NCI-H226 (cell line): ENCODE measurements around the gene SLC25A33.
"Not testable (repeated sequence)": the region's sequence is repeated elsewhere in the genome, so short reads cannot be mapped to it uniquely, and the experiment has no call there.

ENCODE experiments used
- DNase-seq: peaks from one replicate; pipeline ENCODE4 v3.0.0-alpha.2; 2015

SLC25A33 gene

DNA sequence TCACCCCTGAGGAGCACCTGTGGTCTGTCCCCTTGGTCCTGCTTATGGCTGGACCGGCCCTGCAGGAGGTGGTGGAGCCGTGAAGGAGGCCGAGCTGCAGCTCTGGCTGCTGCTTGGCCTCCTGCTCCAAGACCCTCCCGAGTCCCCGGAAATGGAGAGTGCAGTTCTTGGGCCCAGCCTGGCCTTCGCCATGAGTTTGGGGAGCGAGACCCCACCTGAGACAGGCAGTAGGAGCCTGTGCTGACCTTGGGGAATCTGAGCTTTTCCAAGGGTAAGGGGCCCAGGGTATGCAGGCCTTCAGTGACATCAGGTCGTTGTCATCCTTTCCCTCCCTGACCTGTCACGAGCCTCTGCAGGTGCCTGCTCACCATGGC, 63.5 kb downstream of the SLC25A33 start:
- no peak for DNase-seq

DNA sequence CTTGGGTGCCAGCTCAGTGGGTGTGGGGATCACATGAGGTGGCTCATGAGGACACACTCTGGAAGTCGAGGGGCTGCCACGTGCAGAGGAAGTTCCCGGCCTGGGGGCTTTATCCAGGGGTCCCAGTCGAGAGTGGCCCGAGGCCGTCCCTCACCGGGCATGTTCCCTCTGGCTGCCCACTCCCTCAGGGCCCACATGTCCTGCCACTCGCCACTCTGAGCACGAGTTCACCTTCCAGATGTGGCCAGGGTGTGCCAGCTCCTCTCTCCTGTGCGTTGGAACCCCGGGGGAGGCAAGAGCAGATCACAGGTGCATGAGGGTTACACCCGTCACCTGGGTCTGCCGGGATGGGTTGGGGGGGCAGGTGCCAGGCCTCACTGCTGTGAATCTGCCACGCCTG, 64.0 kb downstream of the SLC25A33 start:
- no peak for DNase-seq

- DNase-seq = no peak
Observed at GRCh38 chr1:9603766-9604753, 64.8 kb downstream of the SLC25A33 start.

- no peak for DNase-seq
Observed at GRCh38 chr1:9604836-9605235, 65.6 kb downstream of the SLC25A33 start.

- DNase-seq = no peak
Observed at GRCh38 chr1:9605946-9606455, 66.7 kb downstream of the SLC25A33 start.

DNA sequence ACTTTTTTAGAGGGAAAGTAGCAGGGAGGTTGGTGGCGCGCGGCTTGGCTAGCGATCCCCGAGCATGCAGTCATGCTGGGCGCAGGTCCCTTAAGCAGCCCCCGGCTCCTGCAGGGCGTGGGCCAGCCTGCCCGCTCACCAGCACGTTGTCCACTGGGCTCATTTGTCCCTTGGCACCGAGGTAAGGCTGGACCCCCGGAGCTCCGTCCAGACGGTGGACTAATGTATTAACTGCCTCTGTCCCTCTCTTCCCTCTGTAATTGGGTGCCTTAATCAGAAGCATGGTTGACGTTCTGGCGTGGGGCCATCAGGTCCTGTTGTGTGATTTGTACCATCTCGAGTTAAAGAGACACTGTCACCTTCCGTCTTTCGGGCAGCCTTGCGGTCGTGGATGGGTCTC, 67.2 kb downstream of the SLC25A33 start:
- DNase-seq = no peak

- DNase-seq = no peak
Observed at GRCh38 chr1:9606948-9607347, 67.7 kb downstream of the SLC25A33 start.

GRCh38 chr1:9607352-9607751, 68.1 kb downstream of the SLC25A33 start:
- DNase-seq = no peak

DNA sequence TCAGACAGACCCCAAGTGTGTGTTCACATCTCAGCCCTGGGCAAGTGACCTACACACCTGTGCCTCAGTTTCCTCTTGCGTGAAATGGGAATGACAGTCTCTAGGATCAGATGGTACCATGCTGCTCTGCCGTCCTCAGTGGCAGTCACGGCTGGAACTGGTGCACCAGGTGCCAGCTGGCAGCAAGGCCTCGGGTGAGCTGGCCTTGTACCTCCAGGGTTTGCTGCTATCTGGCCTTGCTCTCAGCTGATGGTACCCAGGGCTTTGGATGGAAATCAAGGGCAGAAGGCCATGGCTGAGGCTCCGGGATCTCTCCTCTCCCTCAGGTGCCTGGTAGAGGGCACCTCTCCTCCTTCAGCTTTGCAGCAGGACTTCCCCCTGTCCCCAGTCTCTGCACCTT, 70.7 kb downstream of the SLC25A33 start:
- DNase-seq = no peak

GRCh38 chr1:9610548-9610947, 71.3 kb downstream of the SLC25A33 start:
- DNase-seq = no peak

DNA sequence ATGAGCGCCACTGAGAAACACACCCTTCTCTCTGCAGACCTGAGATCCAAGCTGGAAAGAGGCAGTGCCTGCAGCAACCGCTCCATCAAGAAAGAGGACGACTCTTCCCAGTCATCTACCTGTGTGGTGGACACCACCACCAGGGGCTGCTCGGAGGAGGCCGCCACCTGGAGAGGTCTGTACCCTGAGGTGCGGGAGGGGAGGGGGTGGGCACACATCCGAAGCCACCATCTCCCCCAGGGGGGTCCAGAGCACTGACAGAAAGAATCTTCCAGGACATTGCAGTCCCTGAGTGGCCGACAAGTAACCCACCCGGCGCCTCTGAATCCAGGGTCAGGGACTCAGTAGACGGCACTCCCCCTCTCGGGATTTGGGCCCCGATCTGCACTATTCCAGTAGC, 72.5 kb downstream of the SLC25A33 start:
- DNase-seq = no peak

DNA sequence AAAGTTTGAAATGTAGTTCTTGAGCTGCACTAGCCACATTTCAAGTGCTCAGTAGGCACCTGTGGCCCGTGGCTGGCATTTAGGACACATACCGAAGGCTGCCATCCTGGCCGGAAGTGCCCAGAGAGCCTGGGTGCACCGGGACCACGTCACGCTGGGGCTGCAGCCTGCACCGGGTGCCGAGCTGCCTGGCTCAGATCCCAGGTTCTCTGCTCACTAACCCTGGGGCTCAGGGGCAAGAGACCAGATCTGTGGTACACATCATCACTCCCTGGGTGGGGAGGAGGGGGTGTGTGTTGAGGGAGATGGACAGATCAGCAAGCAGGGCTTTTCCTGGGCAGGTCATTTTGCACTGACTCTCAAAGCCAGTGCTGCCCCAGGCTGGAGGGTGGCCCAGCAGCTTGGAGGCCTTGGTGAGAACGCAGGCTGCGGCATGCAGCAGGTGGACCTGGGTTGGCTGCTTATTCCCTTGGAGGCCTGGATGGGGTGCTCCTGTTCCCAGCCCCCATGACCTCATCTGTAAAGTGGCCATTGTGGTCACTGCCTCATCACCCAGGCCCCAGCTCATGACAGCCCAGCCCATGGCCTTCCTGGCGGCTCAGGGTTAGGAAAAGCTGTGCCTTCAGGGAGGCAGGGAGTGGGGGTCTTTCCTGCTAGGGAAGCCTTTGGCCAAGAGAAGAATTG, 73.0 kb downstream of the SLC25A33 start:
- no peak for DNase-seq

- DNase-seq = no peak
Observed at GRCh38 chr1:9612871-9613624, 73.8 kb downstream of the SLC25A33 start.

- DNase-seq = no peak
Observed at GRCh38 chr1:9613625-9614299, 74.5 kb downstream of the SLC25A33 start.

GRCh38 chr1:9615316-9616063, 76.2 kb downstream of the SLC25A33 start:
- peak; percentile 38 for DNase-seq

- DNase-seq = no peak
Observed at GRCh38 chr1:9618909-9619679, 79.8 kb downstream of the SLC25A33 start.

- no peak for DNase-seq
Observed at GRCh38 chr1:9621032-9621431, 81.8 kb downstream of the SLC25A33 start.

DNA sequence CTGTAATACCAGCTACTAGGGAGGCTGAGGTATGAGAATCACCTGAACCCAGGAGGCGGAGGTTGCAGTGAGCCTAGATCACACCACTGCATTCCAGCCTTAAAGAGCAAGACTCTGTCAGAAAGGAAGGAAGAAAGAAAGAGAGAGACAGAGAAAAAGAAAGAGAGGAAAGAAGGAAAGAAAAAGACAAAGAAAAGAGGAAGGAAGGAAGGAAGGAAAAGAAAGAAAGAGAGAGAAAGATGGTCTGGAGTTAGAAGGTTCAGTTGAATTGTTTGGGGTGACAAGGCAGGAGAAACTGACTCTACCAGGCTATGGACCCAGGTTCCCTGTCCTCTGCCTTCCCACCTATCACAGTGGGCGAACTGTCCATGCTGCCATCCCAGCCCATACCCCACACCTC, 84.8 kb downstream of the SLC25A33 start:
- no peak for DNase-seq

DNA sequence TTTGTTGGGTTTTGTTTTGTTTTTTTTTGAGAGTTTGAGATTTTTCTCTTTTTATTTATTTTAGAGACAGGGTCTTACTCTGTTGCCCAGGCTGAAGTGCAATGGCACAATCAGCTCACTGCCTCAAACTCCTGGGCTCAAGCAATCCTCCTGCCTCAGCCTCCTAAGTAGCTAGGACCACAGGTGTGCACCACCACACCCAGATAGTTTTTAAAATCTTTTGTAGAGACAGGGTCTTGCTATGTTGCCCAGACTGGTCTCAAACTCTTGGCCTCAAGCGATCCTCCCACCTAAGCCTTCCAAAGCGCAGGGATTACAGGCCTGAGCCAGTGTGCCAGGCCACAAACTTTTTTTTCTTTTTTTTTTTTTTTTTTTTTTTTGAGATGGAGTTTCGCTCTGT, 85.8 kb downstream of the SLC25A33 start:
- not testable (repeated sequence) for DNase-seq

DNA sequence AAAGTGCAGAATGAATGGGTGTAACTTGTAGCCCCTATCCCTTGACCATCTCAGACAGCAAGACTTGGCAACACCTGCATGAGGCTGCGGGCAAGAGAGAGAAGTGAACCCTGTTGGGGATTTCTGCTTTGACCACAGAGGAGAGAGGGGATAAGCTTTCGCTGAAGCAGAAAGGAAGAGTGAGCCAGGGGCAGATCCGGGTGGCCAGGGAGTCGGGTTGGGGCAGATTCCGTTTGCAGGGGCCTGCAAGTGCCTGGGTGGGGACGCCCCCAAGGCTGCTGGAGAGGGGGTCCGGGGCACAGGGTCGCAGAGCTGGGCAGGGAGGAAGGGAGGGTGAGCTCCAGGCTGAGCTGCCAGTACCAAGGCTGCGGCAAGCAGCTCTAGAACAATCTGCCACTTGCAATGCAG, 86.9 kb downstream of the SLC25A33 start:
- no peak for DNase-seq
